H1 (cell line): Measurements from ENCODE around the gene DLX4. TPM values are rescaled to one million over a fixed set of nuclear protein-coding genes. Genes with fewer than 3 reads are reported as not detected.

Source experiments
- CTCF ChIA-PET: fragments of 300-600 bp; sonication (Branson Sonifier 250); formaldehyde crosslinking; loops from one replicate; lab custom pipeline; 2021; ENCODE audit not compliant: partially characterized antibody; lab: Charles Lee
- POLR2A ChIA-PET: fragments of 300-600 bp; sonication (Branson Sonifier 250); formaldehyde crosslinking; loops from one replicate; lab custom pipeline; 2021; ENCODE audit warnings: inconsistent platforms; ENCODE audit not compliant: partially characterized antibody; lab: Charles Lee
- DNase-seq, 2 experiments: peaks; one replicate each; pipeline versions ENCODE4 v3.0.0 to v3.0.0-alpha.2; 2010 to 2022; ENCODE audit warnings: low spot score in 2 of 2, low read depth in 1 of 2, mixed read lengths in 1 of 2
- FAIRE-seq: peaks from 2 replicates; lab custom pipeline; 2011; peaks lifted over from hg19 to GRCh38; lab: Jason Lieb, UNC
- H2AFZ ChIP-seq: 2 replicates; pipeline ENCODE4 v1.8.1; 2012; ENCODE audit warnings: low read length, inconsistent platforms
- H2AK5ac ChIP-seq: 2 replicates; pipeline ENCODE4 v1.6.1; 2013; ENCODE audit warnings: low read depth, low read length
- H2BK120ac ChIP-seq: replicated peaks from 2 replicates; pipeline ENCODE3; 2013; ENCODE audit warnings: low read depth, low read length, inconsistent platforms
- H2BK12ac ChIP-seq: 2 replicates; pipeline ENCODE4 v1.6.1; 2013; ENCODE audit warnings: low read depth, low read length
- H2BK15ac ChIP-seq: 2 replicates; pipeline ENCODE4 v1.6.1; 2013; ENCODE audit warnings: low read length
- H2BK20ac ChIP-seq: 2 replicates; pipeline ENCODE4 v1.6.1; 2013; ENCODE audit warnings: low read length
- H2BK5ac ChIP-seq: 2 replicates; pipeline ENCODE4 v1.6.1; 2013; ENCODE audit warnings: low read depth, low read length
- H3K14ac ChIP-seq: 2 replicates; pipeline ENCODE4 v1.6.1; 2013; ENCODE audit warnings: inconsistent platforms; ENCODE audit not compliant: insufficient read length
- H3K18ac ChIP-seq: 2 replicates; pipeline ENCODE4 v1.6.1; 2013; ENCODE audit warnings: low read length; ENCODE audit errors: extremely low read depth
- H3K23ac ChIP-seq: 2 replicates; pipeline ENCODE4 v1.6.1; 2013; ENCODE audit warnings: inconsistent platforms; ENCODE audit not compliant: insufficient read length
- H3K23me2 ChIP-seq: 2 replicates; pipeline ENCODE4 v1.6.1; 2013; ENCODE audit warnings: low read depth, low read length
- H3K27ac ChIP-seq: 2 replicates; pipeline ENCODE4 v1.6.1; 2011; ENCODE audit warnings: low read depth, low read length, inconsistent platforms
- H3K27me3 ChIP-seq, 4 experiments: replicated peaks in 1 of 4; 1 replicate in 1 of 4; 2 replicates in 3 of 4; pipeline versions ENCODE4 v1.6.1 to v1.8.1; 2011 to 2013; ENCODE audit warnings: low read length in 3 of 4, mild to moderate bottlenecking in 3 of 4, inconsistent platforms in 2 of 4, mixed read lengths in 2 of 4, moderate library complexity in 1 of 4; ENCODE audit not compliant: control insufficient read depth in 3 of 4, insufficient read depth in 3 of 4; ENCODE audit errors: extremely low read depth in 1 of 4
- H3K36me3 ChIP-seq, 4 experiments: 2 replicates each; pipeline versions ENCODE4 v1.6.1 to v1.8.1; 2011 to 2013; ENCODE audit warnings: mild to moderate bottlenecking in 4 of 4, low read length in 3 of 4, moderate library complexity in 2 of 4, control low read depth in 1 of 4, inconsistent platforms in 1 of 4; ENCODE audit not compliant: insufficient read depth in 4 of 4, control insufficient read depth in 2 of 4
- H3K4ac ChIP-seq: replicated peaks from 2 replicates; pipeline ENCODE3; 2013; ENCODE audit warnings: low read length, low read depth, mixed read lengths, inconsistent platforms; ENCODE audit not compliant: insufficient read length
- H3K4me1 ChIP-seq, 4 experiments: replicated peaks in 1 of 4; 1 replicate in 1 of 4; 2 replicates in 3 of 4; pipeline versions ENCODE4 v1.6.1 to v1.8.1; 2011 to 2013; ENCODE audit warnings: low read length in 3 of 4, inconsistent platforms in 2 of 4, mixed read lengths in 1 of 4; ENCODE audit not compliant: insufficient read depth in 4 of 4, control insufficient read depth in 3 of 4
- H3K4me2 ChIP-seq, 2 experiments: 2 replicates each; pipeline versions ENCODE4 v1.6.1 to v1.8.1; 2011 to 2013; ENCODE audit warnings: low read depth in 2 of 2, low read length in 2 of 2, control low read depth in 1 of 2, inconsistent platforms in 1 of 2, mild to moderate bottlenecking in 1 of 2; ENCODE audit not compliant: insufficient read depth in 1 of 2
- H3K4me3 ChIP-seq, 4 experiments: fragments of 200-600, 300-600 bp in 1 of 4; sonication (generic), shearing (Covaris generic), sonication (Bioruptor Twin) in 1 of 4; 2 replicates each; pipeline versions ENCODE4 v1.5.1 to v1.8.1; 2011 to 2016; ENCODE audit warnings: low read length in 4 of 4, low read depth in 3 of 4, control low read depth in 2 of 4, inconsistent platforms in 2 of 4, mild to moderate bottlenecking in 2 of 4, mixed read lengths in 1 of 4, moderate library complexity in 1 of 4; ENCODE audit not compliant: insufficient read depth in 2 of 4; ENCODE audit errors: extremely low read depth in 1 of 4
- H3K56ac ChIP-seq: replicated peaks from 2 replicates; pipeline ENCODE3; 2013; ENCODE audit warnings: low read depth, mild to moderate bottlenecking, mixed read lengths, low read length, inconsistent platforms; ENCODE audit not compliant: insufficient read length
- H3K79me1 ChIP-seq: 2 replicates; pipeline ENCODE4 v1.6.1; 2013; ENCODE audit warnings: low read depth, low read length, control low read depth
- H3K79me2 ChIP-seq, 2 experiments: 2 replicates each; pipeline versions ENCODE4 v1.6.1 to v1.8.1; 2012 to 2013; ENCODE audit warnings: low read length in 2 of 2, mild to moderate bottlenecking in 2 of 2, inconsistent platforms in 1 of 2; ENCODE audit not compliant: insufficient read depth in 2 of 2, control insufficient read depth in 1 of 2
- H3K9ac ChIP-seq, 4 experiments: replicated peaks in 1 of 4; 1 replicate in 1 of 4; 2 replicates in 3 of 4; pipeline versions ENCODE4 v1.6.1 to v1.8.1; 2011 to 2013; ENCODE audit warnings: low read depth in 3 of 4, low read length in 3 of 4, control low read depth in 2 of 4, mild to moderate bottlenecking in 2 of 4, moderate library complexity in 2 of 4, inconsistent platforms in 1 of 4; ENCODE audit errors: extremely low read depth in 1 of 4
- H3K9me3 ChIP-seq, 2 experiments: 2 replicates each; pipeline versions ENCODE4 v1.6.1 to v1.8.1; 2012 to 2013; ENCODE audit warnings: mild to moderate bottlenecking in 2 of 2, moderate library complexity in 2 of 2, control low read depth in 1 of 2, inconsistent platforms in 1 of 2, low read depth in 1 of 2, low read length in 1 of 2, mixed read lengths in 1 of 2; ENCODE audit not compliant: insufficient read depth in 2 of 2
- H4K20me1 ChIP-seq, 2 experiments: replicated peaks in 1 of 2; 2 replicates each; pipeline versions ENCODE3 to v1.8.1; 2011 to 2013; ENCODE audit warnings: inconsistent platforms in 2 of 2, low read length in 2 of 2, mild to moderate bottlenecking in 1 of 2; ENCODE audit not compliant: insufficient read depth in 2 of 2, control insufficient read depth in 1 of 2
- H4K5ac ChIP-seq: 2 replicates; pipeline ENCODE4 v1.6.1; 2013; ENCODE audit warnings: low read length, low read depth, mixed read lengths, inconsistent platforms; ENCODE audit not compliant: insufficient read length
- H4K8ac ChIP-seq: 2 replicates; pipeline ENCODE4 v1.8.0; 2013; ENCODE audit warnings: mild to moderate bottlenecking, moderate library complexity, low read length, inconsistent platforms; ENCODE audit not compliant: insufficient read depth; ENCODE audit errors: extremely low read depth
- H4K91ac ChIP-seq: replicated peaks from 2 replicates; pipeline ENCODE3; 2013; ENCODE audit warnings: low read length, mixed read lengths, inconsistent platforms; ENCODE audit not compliant: insufficient read length
- BACH1 ChIP-seq: IDR thresholded peaks from 2 replicates; pipeline ENCODE4 v1.6.1; 2012; ENCODE audit warnings: low read length, improper control_type of control experiment
- WGBS, 2 experiments: shearing (Covaris generic) in 1 of 2; methylation state at CpG; one replicate each; pipeline versions ENCODE4 v1.1.6 to v1.1.7; 2013 to 2015; ENCODE audit warnings: low lambda C conversion rate in 2 of 2, mixed read lengths in 2 of 2, inconsistent platforms in 1 of 2, low coverage in 1 of 2, missing lambda C conversion rate in 1 of 2; ENCODE audit not compliant: insufficient replicate concordance in 2 of 2, insufficient coverage in 1 of 2, insufficient read length in 1 of 2; ENCODE audit errors: extremely low coverage in 1 of 2, missing lambda C conversion rate in 1 of 2; 5-methylcytosine and 5-hydroxymethylcytosine counted together
- polyA plus RNA-seq, 7 experiments: library from polyadenylated mRNA; depleted of rRNA in 3 of 7; stranded (reverse) in 5 of 7; unstranded in 2 of 7; fragments of >200 nt in 5 of 7; fragments of 200-250 nt in 2 of 7; gene quantifications; 1 replicate in 5 of 7; 2 replicates in 1 of 7; 4 replicates in 1 of 7; pipeline versions ENCODE4 v1.2.1 to v1.2.3, GENCODE V29; 2011 to 2013; ENCODE audit warnings: missing spikeins in 2 of 7, mixed read lengths in 2 of 7
- total RNA-seq: library from RNA; stranded (reverse); fragmentation: NEBNext Ultra II Directional; extraction: Animal tissue kit (Norgen Biotek cat#: 25700); gene quantifications from 2 replicates; pipeline ENCODE4 v1.2.1, GENCODE V29; 2021

DLX4 gene
- total and polyA plus RNA-seq, 2 of the 8 experiments (the other 6 are each of a cell fraction or from before 2014, with no cell fraction given), result 0.67 to 0.80 TPM

GRCh38 chr17:50013079-50013478 is 44.1 kb downstream of the DLX4 start:
- Histone ChIP-seq H2AK5ac (no peak overlapping the region), H3K4me2 (no peak overlapping the region), H3K23ac (no peak overlapping the region), H4K91ac (no peak overlapping the region), H2BK20ac (no peak overlapping the region), H3K27me3 (no peaks in the 10 kb centered on the region), H3K9me3 (peaks cover 19 to 24% of the 10 kb centered on the region in 2 experiments), H3K4me1 (no peaks in the 10 kb centered on the region), H2AFZ (no peak overlapping the region), H3K79me2 (no peaks in the 10 kb centered on the region), H3K4me3 (no peak overlapping the region), H3K9ac (no peak overlapping the region), H3K14ac (no peak overlapping the region), H4K20me1 (no peaks in the 10 kb centered on the region), H3K23me2 (no peaks in the 10 kb centered on the region), H2BK12ac (no peak overlapping the region), H3K27ac (no peak overlapping the region), H2BK5ac (no peak overlapping the region), H3K36me3 (no peaks in the 10 kb centered on the region), H4K8ac (no peak overlapping the region), H3K4ac (no peak overlapping the region), H2BK15ac (no peak overlapping the region), H3K18ac (no peak overlapping the region), H4K5ac (no peak overlapping the region), H3K79me1 (no peaks in the 10 kb centered on the region), H2BK120ac (no peak overlapping the region), H3K56ac (no peak overlapping the region)
- ChIA-PET POLR2A (no interaction called here), CTCF (no interaction called here)
- no peak for TF ChIP-seq BACH1
- DNase-seq, result no peak
- WGBS, 2 experiments, result 95% methylated on average over 2 of the region's 2 CpGs; no CpG with 5 or more reads in 1 of the 2 experiments
- no peak for FAIRE-seq
